ENCODE results near the gene TIPRL. TPM values are rescaled to one million over a fixed set of nuclear protein-coding genes. Genes with fewer than 3 reads are reported as not detected.

TIPRL gene
- polyA plus RNA-seq, 2 of the 4 experiments (the other 2 are of a cell fraction) = 31.6 to 70.7 TPM

- Histone ChIP-seq H3K4me2 (no peak overlapping the region), H3K4me1 (peaks cover 5% of the 10 kb centered on the region; the same call in 1 of the 3 replicates), H3K9me3 (no peaks in the 10 kb centered on the region), H3K27ac (no peak overlapping the region), H3K4me3 (no peak overlapping the region)
- CTCF ChIA-PET = interaction anchor here (1.3 to 4.6 kb wide), 2 partner anchors 8 to 101 kb away, joined by 3 to 14 read pairs; partner anchors contain the start of gene TIPRL
- DNase-seq (ENCODE audit: low read depth in 1 of 2, low spot score in 1 of 2) = no peak
- no peak for ATAC-seq
- no peak for FAIRE-seq
- TF ChIP-seq POLR2A (IDR thresholded peaks at IDR 0.05; ENCODE audit: low read length) = no peak
- TF ChIP-seq FOSB (CRISPR knock-in tag; IDR thresholded peaks at IDR 0.05) = no peak
- no peak for TF ChIP-seq MAZ (IDR thresholded peaks at IDR 0.05; ENCODE audit: borderline replicate concordance, low read depth, low read length)
- TF ChIP-seq NFE2L2 (conservative IDR thresholded peaks at IDR 0.05; ENCODE audit: low read length) = no peak
- no peak for TF ChIP-seq JUN (IDR thresholded peaks at IDR 0.05)
- POLR2A ChIA-PET = no interaction called here
These were observed 8.4 kb downstream of the TIPRL start for GRCh38 chr1:168187177-168187576.

GRCh38 chr1:168190403-168190802 lies 11.6 kb downstream of the TIPRL start:
- WGBS (ENCODE audit: missing lambda C conversion rate) = 92% methylated on average over 2 of the region's 2 CpGs
- no peak for FAIRE-seq
- ChIA-PET CTCF (interaction anchor here (4.6 kb wide), 1 partner anchor 11 kb away, joined by 14 read pairs; the partner anchor contains the start of gene TIPRL), POLR2A (no interaction called here)
- no peak overlapping the region for H3K4me2 ChIP-seq
- TF ChIP-seq FOXS1 (CRISPR knock-in tag; IDR thresholded peaks at IDR 0.05) (no peak), HEYL (CRISPR knock-in tag; IDR thresholded peaks at IDR 0.05) (no peak), GATA3 (IDR thresholded peaks at IDR 0.05; ENCODE audit: borderline replicate concordance) (no peak), POLR2A (IDR thresholded peaks at IDR 0.05; ENCODE audit: low read length) (no peak), CEBPB (IDR thresholded peaks at IDR 0.05) (no peak), EHF (CRISPR knock-in tag; IDR thresholded peaks at IDR 0.05) (no peak), HDAC2 (IDR thresholded peaks at IDR 0.05) (no peak), TP53 (CRISPR knock-in tag; IDR thresholded peaks at IDR 0.05) (no peak), RCOR1 (IDR thresholded peaks at IDR 0.05; ENCODE audit: low read depth, low read length) (no peak), SMC3 (IDR thresholded peaks at IDR 0.05) (no peak), HOXB13 (CRISPR knock-in tag; IDR thresholded peaks at IDR 0.05; ENCODE audit: low read depth) (no peak), EP300 (IDR thresholded peaks at IDR 0.05) (no peak), NPAS2 (CRISPR knock-in tag; IDR thresholded peaks at IDR 0.05; ENCODE audit: borderline replicate concordance) (no peak), HOXA7 (CRISPR knock-in tag; IDR thresholded peaks at IDR 0.05) (no peak), FOSB (CRISPR knock-in tag; IDR thresholded peaks at IDR 0.05) (no peak), MYC (IDR thresholded peaks at IDR 0.05; ENCODE audit: borderline replicate concordance, low read length) (no peak)
- ATAC-seq = no peak
- H3K4me3 ChIP-seq = no peak overlapping the region
- H3K9me3 ChIP-seq = no peaks in the 10 kb centered on the region
- H3K4me1 ChIP-seq = no peaks in the 10 kb centered on the region
- H3K27ac ChIP-seq = no peak overlapping the region
- no peak for DNase-seq (ENCODE audit: low read depth in 1 of 2, low spot score in 1 of 2)

- no peak for TF ChIP-seq JUN (IDR thresholded peaks at IDR 0.05)
- no peak for TF ChIP-seq JUNB (IDR thresholded peaks at IDR 0.05)
- TF ChIP-seq CHD4 (IDR thresholded peaks at IDR 0.05; ENCODE audit: borderline replicate concordance) = no peak
- no peak for TF ChIP-seq POLR2A (IDR thresholded peaks at IDR 0.05; ENCODE audit: low read length)
- no peak for TF ChIP-seq HEYL (CRISPR knock-in tag; IDR thresholded peaks at IDR 0.05)
- TF ChIP-seq POLR2AphosphoS2 (conservative IDR thresholded peaks at IDR 0.05; ENCODE audit: low read length) = no peak
- TF ChIP-seq HMGXB4 (CRISPR knock-in tag; IDR thresholded peaks at IDR 0.05; ENCODE audit: borderline replicate concordance) = no peak
- no peak for TF ChIP-seq HDAC2 (IDR thresholded peaks at IDR 0.05)
- TF ChIP-seq ESRRA (IDR thresholded peaks at IDR 0.05; ENCODE audit: borderline replicate concordance, low read length) = no peak
- TF ChIP-seq BCL3 (IDR thresholded peaks at IDR 0.05) = no peak
- no peak for TF ChIP-seq GATA3 (IDR thresholded peaks at IDR 0.05; ENCODE audit: borderline replicate concordance)
- no peak for TF ChIP-seq CBX2 (IDR thresholded peaks at IDR 0.05; ENCODE audit: borderline replicate concordance, low read depth)
- TF ChIP-seq ZSCAN20 (CRISPR knock-in tag; IDR thresholded peaks at IDR 0.05) = no peak
- TF ChIP-seq HES2 (IDR thresholded peaks at IDR 0.05) = no peak
- TF ChIP-seq HOXB13 (CRISPR knock-in tag; IDR thresholded peaks at IDR 0.05; ENCODE audit: low read depth) = no peak
- TF ChIP-seq USF2 (IDR thresholded peaks at IDR 0.05) = no peak
- no peak for TF ChIP-seq EP300 (IDR thresholded peaks at IDR 0.05)
- POLR2A ChIA-PET = interaction anchor here (0.7 kb wide), 1 partner anchor 148 kb away, joined by 3 read pairs; no protein-coding TSS in a partner anchor
- H3K27ac ChIP-seq = no peak overlapping the region
- CTCF ChIA-PET = interaction anchor here (0.5 to 2.3 kb wide), 3 partner anchors 14 to 20 kb away, joined by 3 to 6 read pairs (median 3); no protein-coding TSS in a partner anchor
- no peak overlapping the region for H3K4me3 ChIP-seq
- no peaks in the 10 kb centered on the region for H3K4me1 ChIP-seq
- no peak overlapping the region for H3K4me2 ChIP-seq
- FAIRE-seq (no peak), DNase-seq (ENCODE audit: low read depth in 1 of 2, low spot score in 1 of 2) (no peak), ATAC-seq (no peak)
- no peaks in the 10 kb centered on the region for H3K9me3 ChIP-seq
- 95% methylated on average over 4 of the region's 4 CpGs for WGBS (ENCODE audit: missing lambda C conversion rate)
These were observed 16.7 kb downstream of the TIPRL start for GRCh38 chr1:168195199-168196135.

All from A549 (cell line).